ENCODE measurements around the gene SIAH2. TPM values are rescaled to one million over a fixed set of nuclear protein-coding genes. Genes with fewer than 3 reads are reported as not detected.

Gene SIAH2
- total and polyA plus RNA-seq, 2 experiments from 2014 or later = 6.3 to 28.8 TPM

GRCh38 chr3:150806185-150806835 lies 43.3 kb upstream of the SIAH2 start:
- H4K20me1 ChIP-seq (replicated peaks; ENCODE audit: insufficient read depth) = no peaks in the 10 kb centered on the region
- H3K36me3 ChIP-seq (ENCODE audit: insufficient read depth) = no peaks in the 10 kb centered on the region
- H3K4me1 Mint-ChIP-seq = peaks cover 32% of the 10 kb centered on the region
- ATAC-seq (peak; percentile 86), DNase-seq (ENCODE audit: low spot score) (peak; percentile 83)
- no peak overlapping the region; the same call in 2 of the 3 replicates for H3K4me3 Mint-ChIP-seq
- no peak for TF ChIP-seq CTCF (conservative IDR thresholded peaks at IDR 0.05; ENCODE audit: low read depth in 2 of 2)
- TF ChIP-seq, protein P1, sequence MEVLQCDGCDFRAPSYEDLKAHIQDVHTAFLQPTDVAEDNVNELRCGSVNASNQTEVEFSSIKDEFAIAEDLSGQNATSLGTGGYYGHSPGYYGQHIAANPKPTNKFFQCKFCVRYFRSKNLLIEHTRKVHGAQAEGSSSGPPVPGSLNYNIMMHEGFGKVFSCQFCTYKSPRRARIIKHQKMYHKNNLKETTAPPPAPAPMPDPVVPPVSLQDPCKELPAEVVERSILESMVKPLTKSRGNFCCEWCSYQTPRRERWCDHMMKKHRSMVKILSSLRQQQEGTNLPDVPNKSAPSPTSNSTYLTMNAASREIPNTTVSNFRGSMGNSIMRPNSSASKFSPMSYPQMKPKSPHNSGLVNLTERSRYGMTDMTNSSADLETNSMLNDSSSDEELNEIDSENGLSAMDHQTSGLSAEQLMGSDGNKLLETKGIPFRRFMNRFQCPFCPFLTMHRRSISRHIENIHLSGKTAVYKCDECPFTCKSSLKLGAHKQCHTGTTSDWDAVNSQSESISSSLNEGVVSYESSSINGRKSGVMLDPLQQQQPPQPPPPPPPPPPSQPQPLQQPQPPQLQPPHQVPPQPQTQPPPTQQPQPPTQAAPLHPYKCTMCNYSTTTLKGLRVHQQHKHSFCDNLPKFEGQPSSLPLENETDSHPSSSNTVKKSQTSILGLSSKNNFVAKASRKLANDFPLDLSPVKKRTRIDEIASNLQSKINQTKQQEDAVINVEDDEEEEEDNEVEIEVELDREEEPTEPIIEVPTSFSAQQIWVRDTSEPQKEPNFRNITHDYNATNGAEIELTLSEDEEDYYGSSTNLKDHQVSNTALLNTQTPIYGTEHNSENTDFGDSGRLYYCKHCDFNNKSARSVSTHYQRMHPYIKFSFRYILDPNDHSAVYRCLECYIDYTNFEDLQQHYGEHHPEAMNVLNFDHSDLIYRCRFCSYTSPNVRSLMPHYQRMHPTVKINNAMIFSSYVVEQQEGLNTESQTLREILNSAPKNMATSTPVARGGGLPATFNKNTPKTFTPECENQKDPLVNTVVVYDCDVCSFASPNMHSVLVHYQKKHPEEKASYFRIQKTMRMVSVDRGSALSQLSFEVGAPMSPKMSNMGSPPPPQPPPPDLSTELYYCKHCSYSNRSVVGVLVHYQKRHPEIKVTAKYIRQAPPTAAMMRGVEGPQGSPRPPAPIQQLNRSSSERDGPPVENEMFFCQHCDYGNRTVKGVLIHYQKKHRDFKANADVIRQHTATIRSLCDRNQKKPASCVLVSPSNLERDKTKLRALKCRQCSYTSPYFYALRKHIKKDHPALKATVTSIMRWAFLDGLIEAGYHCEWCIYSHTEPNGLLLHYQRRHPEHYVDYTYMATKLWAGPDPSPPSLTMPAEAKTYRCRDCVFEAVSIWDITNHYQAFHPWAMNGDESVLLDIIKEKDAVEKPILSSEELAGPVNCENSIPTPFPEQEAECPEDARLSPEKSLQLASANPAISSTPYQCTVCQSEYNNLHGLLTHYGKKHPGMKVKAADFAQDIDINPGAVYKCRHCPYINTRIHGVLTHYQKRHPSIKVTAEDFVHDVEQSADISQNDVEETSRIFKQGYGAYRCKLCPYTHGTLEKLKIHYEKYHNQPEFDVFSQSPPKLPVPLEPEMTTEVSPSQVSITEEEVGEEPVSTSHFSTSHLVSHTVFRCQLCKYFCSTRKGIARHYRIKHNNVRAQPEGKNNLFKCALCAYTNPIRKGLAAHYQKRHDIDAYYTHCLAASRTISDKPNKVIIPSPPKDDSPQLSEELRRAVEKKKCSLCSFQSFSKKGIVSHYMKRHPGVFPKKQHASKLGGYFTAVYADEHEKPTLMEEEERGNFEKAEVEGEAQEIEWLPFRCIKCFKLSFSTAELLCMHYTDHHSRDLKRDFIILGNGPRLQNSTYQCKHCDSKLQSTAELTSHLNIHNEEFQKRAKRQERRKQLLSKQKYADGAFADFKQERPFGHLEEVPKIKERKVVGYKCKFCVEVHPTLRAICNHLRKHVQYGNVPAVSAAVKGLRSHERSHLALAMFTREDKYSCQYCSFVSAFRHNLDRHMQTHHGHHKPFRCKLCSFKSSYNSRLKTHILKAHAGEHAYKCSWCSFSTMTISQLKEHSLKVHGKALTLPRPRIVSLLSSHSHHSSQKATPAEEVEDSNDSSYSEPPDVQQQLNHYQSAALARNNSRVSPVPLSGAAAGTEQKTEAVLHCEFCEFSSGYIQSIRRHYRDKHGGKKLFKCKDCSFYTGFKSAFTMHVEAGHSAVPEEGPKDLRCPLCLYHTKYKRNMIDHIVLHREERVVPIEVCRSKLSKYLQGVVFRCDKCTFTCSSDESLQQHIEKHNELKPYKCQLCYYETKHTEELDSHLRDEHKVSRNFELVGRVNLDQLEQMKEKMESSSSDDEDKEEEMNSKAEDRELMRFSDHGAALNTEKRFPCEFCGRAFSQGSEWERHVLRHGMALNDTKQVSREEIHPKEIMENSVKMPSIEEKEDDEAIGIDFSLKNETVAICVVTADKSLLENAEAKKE (CRISPR knock-in tag; IDR thresholded peaks at IDR 0.05) = peak; percentile 96
- peak; percentile 98 for TF ChIP-seq NANOG (IDR thresholded peaks at IDR 0.05; ENCODE audit: borderline replicate concordance)
- TF ChIP-seq, protein P2, sequence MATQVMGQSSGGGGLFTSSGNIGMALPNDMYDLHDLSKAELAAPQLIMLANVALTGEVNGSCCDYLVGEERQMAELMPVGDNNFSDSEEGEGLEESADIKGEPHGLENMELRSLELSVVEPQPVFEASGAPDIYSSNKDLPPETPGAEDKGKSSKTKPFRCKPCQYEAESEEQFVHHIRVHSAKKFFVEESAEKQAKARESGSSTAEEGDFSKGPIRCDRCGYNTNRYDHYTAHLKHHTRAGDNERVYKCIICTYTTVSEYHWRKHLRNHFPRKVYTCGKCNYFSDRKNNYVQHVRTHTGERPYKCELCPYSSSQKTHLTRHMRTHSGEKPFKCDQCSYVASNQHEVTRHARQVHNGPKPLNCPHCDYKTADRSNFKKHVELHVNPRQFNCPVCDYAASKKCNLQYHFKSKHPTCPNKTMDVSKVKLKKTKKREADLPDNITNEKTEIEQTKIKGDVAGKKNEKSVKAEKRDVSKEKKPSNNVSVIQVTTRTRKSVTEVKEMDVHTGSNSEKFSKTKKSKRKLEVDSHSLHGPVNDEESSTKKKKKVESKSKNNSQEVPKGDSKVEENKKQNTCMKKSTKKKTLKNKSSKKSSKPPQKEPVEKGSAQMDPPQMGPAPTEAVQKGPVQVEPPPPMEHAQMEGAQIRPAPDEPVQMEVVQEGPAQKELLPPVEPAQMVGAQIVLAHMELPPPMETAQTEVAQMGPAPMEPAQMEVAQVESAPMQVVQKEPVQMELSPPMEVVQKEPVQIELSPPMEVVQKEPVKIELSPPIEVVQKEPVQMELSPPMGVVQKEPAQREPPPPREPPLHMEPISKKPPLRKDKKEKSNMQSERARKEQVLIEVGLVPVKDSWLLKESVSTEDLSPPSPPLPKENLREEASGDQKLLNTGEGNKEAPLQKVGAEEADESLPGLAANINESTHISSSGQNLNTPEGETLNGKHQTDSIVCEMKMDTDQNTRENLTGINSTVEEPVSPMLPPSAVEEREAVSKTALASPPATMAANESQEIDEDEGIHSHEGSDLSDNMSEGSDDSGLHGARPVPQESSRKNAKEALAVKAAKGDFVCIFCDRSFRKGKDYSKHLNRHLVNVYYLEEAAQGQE (IDR thresholded peaks at IDR 0.05; ENCODE audit: unreplicated experiment) = no peak
- TF ChIP-seq CREB1 (CRISPR knock-in tag; IDR thresholded peaks at IDR 0.05; ENCODE audit: low read depth) = peak; percentile 75
- peaks cover 6% of the 10 kb centered on the region for H3K27me3 Mint-ChIP-seq (ENCODE audit: insufficient read depth, low read depth, poor library complexity)
- no peaks in the 10 kb centered on the region; the same call in 2 of the 3 replicates for H3K9me3 Mint-ChIP-seq
- H3F3A ChIP-seq (replicated peaks; ENCODE audit: low read depth) = no peaks in the 10 kb centered on the region
- no peaks in the 10 kb centered on the region for H3K79me2 ChIP-seq (replicated peaks; ENCODE audit: insufficient read depth)
- H3K9me2 ChIP-seq (ENCODE audit: insufficient read depth) = 0 out of 2 replicates have a peak, but pooled peaks cover 6% of the 10 kb centered on the region
- H3K27ac ChIP-seq (ENCODE audit: low read depth) = peak overlapping the region; percentile 24; the same call in 1 of the 2 replicates
- H3K27me3 ChIP-seq (ENCODE audit: insufficient read depth) = no peaks in the 10 kb centered on the region
- no peak overlapping the region for H2AFZ ChIP-seq
- peak overlapping the region; percentile 12; the same call in 1 of the 2 replicates for H3K4me2 ChIP-seq
- H3K27ac Mint-ChIP-seq = no peak overlapping the region
- peaks cover 14% of the 10 kb centered on the region for H3K4me1 ChIP-seq (ENCODE audit: insufficient read depth)
- H3K36me3 Mint-ChIP-seq (ENCODE audit: low read depth) = peaks cover 7% of the 10 kb centered on the region; the same call in 1 of the 3 replicates
- H3K4me3 ChIP-seq = no peak overlapping the region
